GDM1 (cell line): ENCODE data around the gene GPS1.
A peak's percentile ranks its signal among the peaks of the same experiment; 100 is the strongest.

ENCODE experiments used
- DNase-seq: peaks from one replicate; lab custom pipeline; 2025; lab: John Stamatoyannopoulos, UW

Gene GPS1

GRCh38 chr17:82059272-82060000 lies 7.7 kb downstream of the GPS1 start:
- no peak for DNase-seq

- DNase-seq, result no peak
Measured at GRCh38 chr17:82060001-82060380, 8.3 kb downstream of the GPS1 start.

GRCh38 chr17:82060614-82061013 lies 8.9 kb downstream of the GPS1 start:
- no peak for DNase-seq

- DNase-seq, result no peak
Measured at GRCh38 chr17:82061047-82061925, 9.6 kb downstream of the GPS1 start.

- DNase-seq, result no peak
Measured at GRCh38 chr17:82062076-82062983, 10.6 kb downstream of the GPS1 start.

- no peak for DNase-seq
Measured at GRCh38 chr17:82062984-82063368, 11.3 kb downstream of the GPS1 start.

GRCh38 chr17:82063424-82064415 lies 12.0 kb downstream of the GPS1 start:
- no peak for DNase-seq

GRCh38 chr17:82064433-82065192 lies 12.9 kb downstream of the GPS1 start:
- DNase-seq, result no peak

- no peak for DNase-seq
Measured at GRCh38 chr17:82065193-82065637, 13.5 kb downstream of the GPS1 start.

- peak; percentile 50 for DNase-seq
Measured at GRCh38 chr17:82065638-82066303, 14.1 kb downstream of the GPS1 start, which contains the start of gene DUS1L. Gene DUS1L, minus strand, starts transcription at chr17:82065804. Its CDS starts 745 bp downstream, at chr17:82065059.

GRCh38 chr17:82070611-82071010 lies 18.9 kb downstream of the GPS1 start:
- DNase-seq, result no peak

GRCh38 chr17:82072827-82073226 lies 21.1 kb downstream of the GPS1 start:
- DNase-seq, result no peak

GRCh38 chr17:82073446-82073845 lies 21.7 kb downstream of the GPS1 start:
- DNase-seq, result no peak

GRCh38 chr17:82076018-82076784 lies 24.5 kb downstream of the GPS1 start:
- no peak for DNase-seq

GRCh38 chr17:82076785-82077591 lies 25.3 kb downstream of the GPS1 start:
- no peak for DNase-seq

- no peak for DNase-seq
Measured at GRCh38 chr17:82077617-82078358, 26.1 kb downstream of the GPS1 start.

- no peak for DNase-seq
Measured at GRCh38 chr17:82078433-82078832, 26.7 kb downstream of the GPS1 start.
